ENCODE results near the gene SHOC2.

DNA sequence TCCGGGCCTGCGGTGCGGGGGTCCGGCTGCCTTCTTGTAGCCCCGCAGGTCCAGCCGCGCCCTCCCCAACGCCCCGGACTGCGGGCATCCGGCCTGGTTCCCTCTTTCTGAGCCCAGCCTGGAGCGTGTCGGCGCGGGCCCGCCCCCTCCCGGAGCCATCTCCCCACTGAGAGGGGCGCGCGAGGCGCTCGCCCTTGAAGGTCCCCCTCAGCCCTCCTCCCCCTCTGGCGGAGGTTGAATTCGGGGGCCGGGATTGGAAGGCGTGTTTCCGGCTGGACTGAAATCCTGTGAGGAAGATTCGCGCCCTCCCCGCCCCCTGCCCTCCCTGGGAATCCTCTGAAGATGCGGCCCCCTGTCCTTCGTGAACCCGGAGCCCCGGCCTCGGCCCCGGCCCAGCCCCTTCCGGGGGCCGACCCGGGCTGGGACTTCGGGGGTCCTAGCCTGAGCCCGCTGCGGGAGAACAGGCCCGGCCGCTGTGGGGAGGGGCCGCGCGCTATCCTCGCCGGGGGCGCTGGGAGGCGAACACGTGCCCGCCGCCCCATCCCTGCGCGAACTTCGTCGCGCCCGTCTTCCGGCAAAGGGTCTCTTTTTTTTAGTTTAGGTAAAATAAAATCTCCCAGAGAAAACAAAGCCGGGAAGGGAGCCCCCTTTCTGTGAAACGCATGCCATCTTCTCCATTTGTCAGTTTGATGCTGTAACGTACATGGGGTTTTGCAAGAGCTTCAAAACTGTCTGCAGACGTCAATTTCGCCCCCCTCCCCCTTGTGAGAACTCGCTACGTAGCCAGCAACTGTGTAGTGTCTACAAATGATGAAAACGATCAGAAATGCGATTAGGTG is 47.0 kb upstream of the SHOC2 start:
- TF ChIP-seq, protein P1, sequence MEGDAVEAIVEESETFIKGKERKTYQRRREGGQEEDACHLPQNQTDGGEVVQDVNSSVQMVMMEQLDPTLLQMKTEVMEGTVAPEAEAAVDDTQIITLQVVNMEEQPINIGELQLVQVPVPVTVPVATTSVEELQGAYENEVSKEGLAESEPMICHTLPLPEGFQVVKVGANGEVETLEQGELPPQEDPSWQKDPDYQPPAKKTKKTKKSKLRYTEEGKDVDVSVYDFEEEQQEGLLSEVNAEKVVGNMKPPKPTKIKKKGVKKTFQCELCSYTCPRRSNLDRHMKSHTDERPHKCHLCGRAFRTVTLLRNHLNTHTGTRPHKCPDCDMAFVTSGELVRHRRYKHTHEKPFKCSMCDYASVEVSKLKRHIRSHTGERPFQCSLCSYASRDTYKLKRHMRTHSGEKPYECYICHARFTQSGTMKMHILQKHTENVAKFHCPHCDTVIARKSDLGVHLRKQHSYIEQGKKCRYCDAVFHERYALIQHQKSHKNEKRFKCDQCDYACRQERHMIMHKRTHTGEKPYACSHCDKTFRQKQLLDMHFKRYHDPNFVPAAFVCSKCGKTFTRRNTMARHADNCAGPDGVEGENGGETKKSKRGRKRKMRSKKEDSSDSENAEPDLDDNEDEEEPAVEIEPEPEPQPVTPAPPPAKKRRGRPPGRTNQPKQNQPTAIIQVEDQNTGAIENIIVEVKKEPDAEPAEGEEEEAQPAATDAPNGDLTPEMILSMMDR (IDR thresholded peaks at IDR 0.05): peak in 2 of 6 experiments; percentile 3 to 11
- TF ChIP-seq POLR2A (IDR thresholded peaks at IDR 0.05): no peak

Measured in Peyer's patch (tissue), 4 donors.